Keratinocyte (primary cell): Measurements from ENCODE around the gene FAM210B. TPM values are rescaled to one million over a fixed set of nuclear protein-coding genes. Genes with fewer than 3 reads are reported as not detected.
"Not testable (repeated sequence)": the region's sequence is repeated elsewhere in the genome, so short reads cannot be mapped to it uniquely, and the experiment has no call there.

Experiments used
- DNase-seq: peaks from one replicate; pipeline ENCODE4 v3.0.0-alpha.2; 2011; ENCODE audit warnings: low read depth, missing footprints, low spot score
- FAIRE-seq: peaks from 2 replicates; lab custom pipeline; 2011; peaks lifted over from hg19 to GRCh38; lab: Jason Lieb, UNC
- H2AFZ ChIP-seq: 2 replicates; pipeline ENCODE4 v1.6.0; 2012; ENCODE audit warnings: low read length, control low read depth, inconsistent platforms; ENCODE audit not compliant: control insufficient read depth
- H3K27ac ChIP-seq: 2 replicates; pipeline ENCODE4 v1.5.1; 2011; ENCODE audit warnings: low read length; ENCODE audit not compliant: control insufficient read depth, insufficient read depth
- H3K27me3 ChIP-seq: 3 replicates; pipeline ENCODE4 v1.6.0; 2011; ENCODE audit warnings: low read length; ENCODE audit not compliant: control insufficient read depth, insufficient read depth; ENCODE audit errors: extremely low read depth
- H3K36me3 ChIP-seq, 2 experiments: 2 replicates in 1 of 2; 3 replicates in 1 of 2; pipeline ENCODE4 v1.5.1; 2011; ENCODE audit warnings: low read length in 2 of 2, mild to moderate bottlenecking in 1 of 2; ENCODE audit not compliant: control insufficient read depth in 2 of 2, insufficient read depth in 2 of 2; ENCODE audit errors: extremely low read depth in 1 of 2
- H3K4me1 ChIP-seq: 3 replicates; pipeline ENCODE4 v1.5.1; 2011; ENCODE audit warnings: low read length; ENCODE audit not compliant: control insufficient read depth, insufficient read depth; ENCODE audit errors: extremely low read depth
- H3K4me2 ChIP-seq: 3 replicates; pipeline ENCODE4 v1.6.0; 2011; ENCODE audit warnings: low read depth, low read length; ENCODE audit not compliant: control insufficient read depth, insufficient read depth; ENCODE audit errors: extremely low read depth
- H3K4me3 ChIP-seq, 3 experiments: fragments of 200-600 bp in 1 of 3; sonication (generic) in 1 of 3; 2 replicates in 2 of 3; 3 replicates in 1 of 3; pipeline ENCODE4 v1.5.1; 2011 to 2016; ENCODE audit warnings: low read length in 3 of 3, mild to moderate bottlenecking in 3 of 3, control low read depth in 2 of 3, inconsistent platforms in 1 of 3, low read depth in 1 of 3, mixed read lengths in 1 of 3, mixed run types in 1 of 3, moderate library complexity in 1 of 3; ENCODE audit not compliant: control insufficient read depth in 2 of 3, insufficient read depth in 2 of 3; ENCODE audit errors: extremely low read depth in 1 of 3
- H3K79me2 ChIP-seq: 2 replicates; pipeline ENCODE4 v1.6.0; 2012; ENCODE audit warnings: low read length; ENCODE audit not compliant: control insufficient read depth, insufficient read depth
- H3K9ac ChIP-seq: 3 replicates; pipeline ENCODE4 v1.6.0; 2011; ENCODE audit warnings: low read length; ENCODE audit not compliant: control insufficient read depth, insufficient read depth; ENCODE audit errors: extremely low read depth
- H3K9me1 ChIP-seq: 3 replicates; pipeline ENCODE4 v1.6.0; 2011; ENCODE audit warnings: low read length; ENCODE audit not compliant: control insufficient read depth, insufficient read depth; ENCODE audit errors: extremely low read depth
- H3K9me3 ChIP-seq: 2 replicates; pipeline ENCODE4 v1.5.1; 2012; ENCODE audit warnings: low read depth, low read length; ENCODE audit not compliant: control insufficient read depth
- H4K20me1 ChIP-seq: 3 replicates; pipeline ENCODE4 v1.6.0; 2011; ENCODE audit warnings: low read length; ENCODE audit not compliant: control insufficient read depth, insufficient read depth; ENCODE audit errors: extremely low read depth
- EZH2 ChIP-seq: IDR thresholded peaks from one replicate; pipeline ENCODE4 v1.6.1; 2012; ENCODE audit warnings: inconsistent platforms, mild to moderate bottlenecking, low read length, moderate library complexity
- dilution Hi-C: fragments of 300-500 bp; cut with MboI; formaldehyde crosslinking; loops from one replicate; pipeline ENCODE4 v1.7.0; 2020; ENCODE audit warnings: low sequenced_read_pairs; ENCODE audit not compliant: extremely low pct_ligation_motif_present
- polyA plus RNA-seq, 5 experiments: library from polyadenylated mRNA; depleted of rRNA in 3 of 5; stranded (reverse) in 3 of 5; stranded (forward) in 1 of 5; unstranded in 1 of 5; fragments of >200 nt; gene quantifications; 1 replicate in 1 of 5; 2 replicates in 3 of 5; 3 replicates in 1 of 5; pipeline versions ENCODE4 v1.2.1 to v1.2.3, GENCODE V29; 2011 to 2012; ENCODE audit warnings: missing spikeins in 2 of 5, low read depth in 1 of 5, low replicate concordance in 1 of 5
- TF ChIP-seq, protein P1 (sequence below), 3 experiments: IDR thresholded peaks in 1 of 3; conservative IDR thresholded peaks in 1 of 3; optimal IDR thresholded peaks in 1 of 3; 2 replicates in 2 of 3; 3 replicates in 1 of 3; pipeline versions ENCODE3 to v1.5.1; 2011; ENCODE audit warnings: low read length in 3 of 3, mild to moderate bottlenecking in 3 of 3, moderate library complexity in 2 of 3, control low read depth in 1 of 3, inconsistent platforms in 1 of 3; ENCODE audit not compliant: insufficient read depth in 2 of 3; ENCODE audit errors: extremely low read depth in 1 of 3

Gene FAM210B
- polyA plus RNA-seq, 1 donor (not counting 4 experiments of a cell fraction or from before 2014, with no cell fraction given), result 34.5 TPM

DNA sequence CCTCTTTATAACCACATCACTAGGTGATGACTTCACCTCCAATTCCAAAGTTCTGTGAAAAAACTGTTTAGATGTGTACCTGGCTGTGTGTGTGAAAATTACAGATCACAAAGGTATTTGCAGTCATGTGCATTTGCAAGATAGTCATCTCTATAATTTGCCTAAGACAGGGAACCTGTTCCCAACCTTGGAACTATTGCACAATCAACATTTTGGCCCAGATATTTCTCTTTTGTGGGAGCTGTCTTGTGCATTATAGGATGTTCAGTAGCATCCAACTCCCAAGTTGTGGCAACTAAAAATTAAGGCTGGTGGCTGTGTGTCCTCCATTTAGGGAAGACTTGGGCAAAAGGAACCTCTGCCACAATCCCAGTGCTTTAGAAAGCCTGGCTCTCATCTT, 34.0 kb upstream of the FAM210B start:
- Histone ChIP-seq H4K20me1 (no peaks in the 10 kb centered on the region), H3K36me3 (no peaks in the 10 kb centered on the region), H3K79me2 (no peaks in the 10 kb centered on the region), H3K27ac (no peak overlapping the region), H3K9ac (no peak overlapping the region), H3K4me2 (no peak overlapping the region), H3K4me3 (no peak overlapping the region), H3K9me3 (no peaks in the 10 kb centered on the region), H3K27me3 (no peaks in the 10 kb centered on the region), H3K4me1 (no peaks in the 10 kb centered on the region), H2AFZ (no peak overlapping the region), H3K9me1 (no peaks in the 10 kb centered on the region)
- TF ChIP-seq, protein P1, sequence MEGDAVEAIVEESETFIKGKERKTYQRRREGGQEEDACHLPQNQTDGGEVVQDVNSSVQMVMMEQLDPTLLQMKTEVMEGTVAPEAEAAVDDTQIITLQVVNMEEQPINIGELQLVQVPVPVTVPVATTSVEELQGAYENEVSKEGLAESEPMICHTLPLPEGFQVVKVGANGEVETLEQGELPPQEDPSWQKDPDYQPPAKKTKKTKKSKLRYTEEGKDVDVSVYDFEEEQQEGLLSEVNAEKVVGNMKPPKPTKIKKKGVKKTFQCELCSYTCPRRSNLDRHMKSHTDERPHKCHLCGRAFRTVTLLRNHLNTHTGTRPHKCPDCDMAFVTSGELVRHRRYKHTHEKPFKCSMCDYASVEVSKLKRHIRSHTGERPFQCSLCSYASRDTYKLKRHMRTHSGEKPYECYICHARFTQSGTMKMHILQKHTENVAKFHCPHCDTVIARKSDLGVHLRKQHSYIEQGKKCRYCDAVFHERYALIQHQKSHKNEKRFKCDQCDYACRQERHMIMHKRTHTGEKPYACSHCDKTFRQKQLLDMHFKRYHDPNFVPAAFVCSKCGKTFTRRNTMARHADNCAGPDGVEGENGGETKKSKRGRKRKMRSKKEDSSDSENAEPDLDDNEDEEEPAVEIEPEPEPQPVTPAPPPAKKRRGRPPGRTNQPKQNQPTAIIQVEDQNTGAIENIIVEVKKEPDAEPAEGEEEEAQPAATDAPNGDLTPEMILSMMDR (optimal IDR thresholded peaks at IDR 0.05 in 1 of 3, IDR thresholded peaks at IDR 0.05 in 1 of 3, conservative IDR thresholded peaks at IDR 0.05 in 1 of 3; ENCODE audit: extremely low read depth in 1 of 3, insufficient read depth in 2 of 3, low read length in 3 of 3), result no peak
- no peak for TF ChIP-seq EZH2
- DNase-seq, result no peak
- FAIRE-seq, result no peak
- dilution Hi-C loops, result no loop called here

DNA sequence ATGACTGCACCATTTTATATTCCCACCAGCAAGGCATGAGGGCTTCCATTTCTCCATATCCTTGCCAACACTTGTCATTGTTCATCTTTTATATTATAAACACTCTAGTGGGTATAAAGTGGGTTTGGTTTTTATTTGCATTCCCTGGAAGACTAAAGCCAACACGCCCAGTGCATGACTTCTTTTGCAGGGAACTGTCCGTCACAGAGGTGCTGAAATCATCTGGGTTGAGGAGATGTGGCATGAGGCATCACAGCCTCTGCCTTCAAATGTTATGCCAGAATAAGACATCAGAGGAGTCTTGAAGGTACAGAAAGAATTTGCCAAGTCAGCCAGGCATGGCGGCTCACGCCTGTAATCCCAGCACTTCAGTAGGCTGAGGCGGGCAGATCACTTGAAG, 29.9 kb upstream of the FAM210B start:
- no peak overlapping the region for H2AFZ ChIP-seq
- H3K9me3 ChIP-seq, result no peaks in the 10 kb centered on the region
- H3K36me3 ChIP-seq, result no peaks in the 10 kb centered on the region
- FAIRE-seq, result no peak
- H3K4me3 ChIP-seq, result no peak overlapping the region
- no peak for DNase-seq
- no peaks in the 10 kb centered on the region for H3K9me1 ChIP-seq
- dilution Hi-C loops, result no loop called here
- H3K27ac ChIP-seq, result no peak overlapping the region
- no peaks in the 10 kb centered on the region for H3K79me2 ChIP-seq
- H3K4me1 ChIP-seq, result no peaks in the 10 kb centered on the region
- H3K4me2 ChIP-seq, result no peak overlapping the region
- TF ChIP-seq, protein P1 (optimal IDR thresholded peaks at IDR 0.05 in 1 of 3, IDR thresholded peaks at IDR 0.05 in 1 of 3, conservative IDR thresholded peaks at IDR 0.05 in 1 of 3; ENCODE audit: extremely low read depth in 1 of 3, insufficient read depth in 2 of 3, low read length in 3 of 3), result no peak
- no peak for TF ChIP-seq EZH2
- H3K27me3 ChIP-seq, result no peaks in the 10 kb centered on the region
- H3K9ac ChIP-seq, result no peak overlapping the region
- no peaks in the 10 kb centered on the region for H4K20me1 ChIP-seq

DNA sequence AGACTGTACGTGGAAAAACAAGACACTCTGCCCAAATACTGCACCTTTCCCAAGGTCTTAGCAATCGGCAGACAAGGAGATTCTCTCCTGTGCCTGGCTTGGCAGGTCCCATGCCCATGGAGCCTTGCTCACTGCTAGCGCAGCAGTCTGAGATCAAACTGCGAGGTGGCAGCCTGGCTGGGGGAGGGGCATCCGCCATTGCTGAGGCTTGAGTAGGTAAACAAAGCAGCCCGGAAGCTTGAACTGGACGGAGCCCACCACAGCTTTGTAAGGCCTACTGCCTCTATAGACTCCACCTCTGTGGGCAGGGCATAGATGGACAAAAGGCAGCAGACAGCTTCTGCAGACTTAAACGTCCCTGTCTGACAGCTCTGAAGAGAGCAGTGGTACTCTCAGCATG, 22.1 kb upstream of the FAM210B start:
- FAIRE-seq, H2AFZ ChIP-seq, H3K4me3 ChIP-seq, H3K9me3 ChIP-seq, H4K20me1 ChIP-seq, H3K4me2 ChIP-seq, H3K9ac ChIP-seq, H3K36me3 ChIP-seq, H3K79me2 ChIP-seq, H3K27ac ChIP-seq, H3K27me3 ChIP-seq, H3K4me1 ChIP-seq, H3K9me1 ChIP-seq, dilution Hi-C loops, DNase-seq: not testable (repeated sequence)
